ENCODE measurements around the gene TOMM5. TPM values are rescaled to one million over a fixed set of nuclear protein-coding genes. Genes with fewer than 3 reads are reported as not detected.

Gene TOMM5
- total RNA-seq, 1 donor, result 181 TPM

GRCh38 chr9:37635808-37636207, 43.4 kb upstream of the TOMM5 start:
- no peak for TF ChIP-seq CTCF (IDR thresholded peaks at IDR 0.05; ENCODE audit: insufficient read depth, low read length)
- DNase-seq (ENCODE audit: low read depth), result no peak
- no peak overlapping the region for H3K4me3 ChIP-seq (ENCODE audit: low read depth, low read length)

DNA sequence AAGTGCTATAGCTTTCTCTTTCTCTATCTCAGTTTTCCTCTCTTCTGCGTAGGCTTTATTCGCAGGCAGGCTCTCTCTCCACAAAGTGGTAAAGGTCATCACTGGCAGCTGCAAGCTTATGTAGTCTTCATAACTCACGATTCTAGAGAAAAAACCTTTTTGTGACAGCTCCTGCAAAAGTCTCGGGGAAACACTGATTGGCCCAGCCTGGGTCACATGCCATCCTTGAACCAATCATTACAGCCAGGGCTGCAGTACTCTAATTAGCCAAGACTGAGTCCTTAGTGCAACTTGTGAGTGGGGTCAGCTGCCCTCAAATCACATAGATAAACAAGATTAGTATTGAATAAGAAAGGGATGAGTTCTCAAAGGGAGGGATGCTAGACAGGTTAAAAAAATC, 40.1 kb upstream of the TOMM5 start:
- DNase-seq (ENCODE audit: low read depth), result no peak
- no peak for TF ChIP-seq CTCF (IDR thresholded peaks at IDR 0.05; ENCODE audit: insufficient read depth, low read length)

DNA sequence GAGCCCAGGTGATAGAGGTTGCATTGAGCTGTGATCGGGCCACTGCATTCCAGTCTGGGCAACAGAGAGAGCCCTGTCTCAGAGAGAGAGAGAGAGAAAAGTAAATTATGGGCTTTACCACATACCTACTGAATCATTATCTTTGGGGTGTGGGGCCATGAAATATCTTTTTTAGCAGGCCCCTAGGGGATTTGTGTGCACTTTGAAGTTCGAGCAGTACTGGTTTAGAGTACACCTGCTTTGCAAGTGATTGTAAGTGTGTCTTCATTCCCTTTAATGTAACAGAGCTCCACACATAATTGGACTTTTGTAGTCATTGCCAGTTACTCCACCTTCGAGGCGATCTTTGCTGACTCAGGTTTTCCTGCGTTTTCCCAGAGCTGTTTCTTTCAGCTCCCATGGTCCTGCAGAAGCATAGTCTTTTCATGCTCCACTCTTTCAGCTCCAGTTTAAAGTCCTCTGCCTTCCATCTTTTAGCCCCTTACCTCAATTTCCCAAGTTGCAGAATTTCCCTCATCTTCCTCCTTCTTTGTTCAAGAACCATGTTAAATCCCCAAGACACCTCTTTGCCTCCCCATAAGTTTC, 34.4 kb upstream of the TOMM5 start:
- TF ChIP-seq CTCF (IDR thresholded peaks at IDR 0.05; ENCODE audit: insufficient read depth, low read length), result no peak
- no peak overlapping the region for H3K4me3 ChIP-seq (ENCODE audit: low read depth, low read length)
- DNase-seq (ENCODE audit: low read depth), result no peak

More for the DNA sequence above, 40.1 kb upstream of the TOMM5 start:
- H3K4me3 ChIP-seq (ENCODE audit: low read depth, low read length), result no peak overlapping the region

DNA sequence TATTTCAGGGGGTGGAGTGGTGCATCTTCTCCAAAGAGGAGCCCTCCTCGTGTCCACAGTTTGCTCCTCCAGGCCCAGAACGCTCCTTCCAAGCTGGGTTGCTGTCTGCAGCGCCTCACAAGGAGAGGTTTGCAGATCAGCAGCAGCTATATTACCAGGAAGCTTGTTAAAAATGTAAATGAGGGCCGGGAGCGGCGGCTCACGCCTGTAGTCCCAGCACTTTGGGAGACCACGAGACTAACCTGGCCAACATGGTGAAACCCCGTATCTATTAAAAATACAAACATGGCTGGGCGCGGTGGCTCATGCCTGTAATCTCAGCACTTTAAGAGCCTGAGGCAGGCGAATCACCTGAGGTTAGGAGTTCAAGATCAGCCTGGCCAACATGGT, 33.4 kb upstream of the TOMM5 start:
- H3K4me3 ChIP-seq (ENCODE audit: low read depth, low read length), result no peak overlapping the region
- no peak for TF ChIP-seq CTCF (IDR thresholded peaks at IDR 0.05; ENCODE audit: insufficient read depth, low read length)
- DNase-seq (ENCODE audit: low read depth), result no peak

- TF ChIP-seq CTCF (IDR thresholded peaks at IDR 0.05; ENCODE audit: insufficient read depth, low read length), result no peak
- no peak for DNase-seq (ENCODE audit: low read depth)
- H3K4me3 ChIP-seq (ENCODE audit: low read depth, low read length), result no peak overlapping the region
These were observed 32.8 kb upstream of the TOMM5 start for GRCh38 chr9:37625036-37625757.

- H3K4me3 ChIP-seq (ENCODE audit: low read depth, low read length), result no peak overlapping the region
- TF ChIP-seq CTCF (IDR thresholded peaks at IDR 0.05; ENCODE audit: insufficient read depth, low read length), result no peak
- DNase-seq (ENCODE audit: low read depth), result no peak
These were observed 31.7 kb upstream of the TOMM5 start for GRCh38 chr9:37624073-37624472.
